Measurements from ENCODE around the gene RAC3.
"Not testable (repeated sequence)": the region's sequence is repeated elsewhere in the genome, so short reads cannot be mapped to it uniquely, and the experiment has no call there.

The RAC3 gene

GRCh38 chr17:82025401-82026107, 5.9 kb upstream of the RAC3 start:
- no peak for DNase-seq

DNA sequence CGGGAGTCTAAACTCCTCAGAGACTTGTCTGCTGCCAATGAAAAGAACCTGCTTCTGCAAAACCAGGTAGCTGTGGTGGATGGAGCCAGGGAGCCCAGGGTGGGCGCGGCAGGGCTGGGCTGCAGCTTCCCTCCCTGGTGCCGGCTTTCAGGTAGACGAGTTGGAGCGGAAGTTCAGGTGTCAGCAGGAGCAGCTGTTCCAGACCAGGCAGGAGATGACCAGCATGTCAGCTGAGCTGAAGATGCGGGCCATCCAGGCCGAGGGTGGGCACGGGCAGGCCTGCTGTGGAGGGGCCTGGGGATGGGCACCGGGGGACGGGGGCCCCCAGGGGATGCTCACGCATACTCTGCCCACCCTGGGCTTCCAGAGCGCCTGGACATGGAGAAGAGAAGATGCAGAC, 3.2 kb upstream of the RAC3 start:
- DNase-seq, result no peak

- no peak for DNase-seq
These were observed 2.5 kb upstream of the RAC3 start for GRCh38 chr17:82028966-82029365.

- no peak for DNase-seq
These were observed 2.1 kb upstream of the RAC3 start for GRCh38 chr17:82029391-82029790.

DNA sequence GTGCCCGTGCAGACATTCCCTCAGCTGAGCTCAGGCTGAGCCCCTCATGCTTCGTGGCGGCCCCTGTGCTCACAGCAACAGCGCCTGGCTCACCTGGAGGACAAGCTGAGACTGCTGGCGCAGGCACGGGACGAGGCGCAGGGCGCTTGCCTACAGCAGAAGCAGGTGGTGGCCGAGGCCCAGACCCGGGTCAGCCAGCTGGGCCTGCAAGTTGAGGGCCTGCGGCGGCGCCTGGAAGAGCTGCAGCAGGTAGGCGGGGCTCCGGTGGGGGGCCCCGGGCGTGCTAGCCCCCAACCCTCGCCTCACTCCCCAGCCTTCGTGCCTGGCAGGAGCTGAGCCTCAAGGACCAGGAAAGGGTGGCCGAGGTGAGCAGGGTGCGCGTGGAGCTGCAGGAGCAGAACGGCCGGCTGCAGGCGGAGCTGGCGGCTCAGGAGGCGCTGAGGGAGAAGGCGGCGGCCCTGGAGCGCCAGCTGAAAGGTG, 1.4 kb upstream of the RAC3 start:
- DNase-seq, result no peak

DNA sequence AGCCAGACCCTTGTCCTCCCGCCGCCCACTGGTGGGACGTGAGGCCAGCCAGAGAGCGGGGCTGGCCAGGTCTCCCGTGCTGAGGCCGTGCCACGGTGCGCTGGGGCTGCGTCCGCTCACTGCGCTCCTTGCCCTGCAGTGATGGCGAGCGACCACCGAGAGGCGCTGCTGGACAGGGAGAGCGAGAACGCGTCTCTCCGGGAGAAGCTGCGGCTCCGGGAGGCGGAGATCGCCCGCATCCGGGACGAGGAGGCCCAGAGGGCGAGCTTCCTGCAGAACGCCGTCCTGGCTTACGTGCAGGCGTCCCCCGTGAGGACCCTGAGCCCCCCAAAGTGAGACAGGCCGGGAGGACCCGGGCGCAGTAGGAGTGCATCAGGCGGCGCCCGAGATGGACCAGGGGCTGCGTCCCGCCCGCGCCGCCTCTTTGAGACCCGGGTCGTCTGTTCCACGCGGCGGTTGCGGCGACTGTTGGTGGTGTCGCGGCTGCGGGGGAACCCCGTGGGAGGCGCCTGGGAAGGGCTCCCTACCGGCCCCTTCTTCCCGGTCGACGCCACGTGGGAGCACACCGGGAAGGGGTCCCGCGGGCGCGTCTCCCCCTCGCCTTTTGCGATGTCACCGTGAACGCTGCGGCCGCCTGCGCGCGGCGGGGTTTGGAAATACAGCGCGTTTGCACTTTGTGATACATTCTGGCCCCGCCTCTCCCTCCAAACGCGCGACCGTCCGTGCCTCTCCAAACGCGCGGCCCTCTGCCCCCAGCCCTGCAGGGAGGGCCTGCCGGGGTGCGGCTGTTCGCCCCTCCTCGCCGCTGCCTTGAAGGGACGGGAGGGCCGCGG, 792 bp upstream of the RAC3 start:
- peak; percentile 43 to 85 for DNase-seq

- no peak for DNase-seq
These were observed 578 bp downstream of the RAC3 start for GRCh38 chr17:82031885-82032627.

DNA sequence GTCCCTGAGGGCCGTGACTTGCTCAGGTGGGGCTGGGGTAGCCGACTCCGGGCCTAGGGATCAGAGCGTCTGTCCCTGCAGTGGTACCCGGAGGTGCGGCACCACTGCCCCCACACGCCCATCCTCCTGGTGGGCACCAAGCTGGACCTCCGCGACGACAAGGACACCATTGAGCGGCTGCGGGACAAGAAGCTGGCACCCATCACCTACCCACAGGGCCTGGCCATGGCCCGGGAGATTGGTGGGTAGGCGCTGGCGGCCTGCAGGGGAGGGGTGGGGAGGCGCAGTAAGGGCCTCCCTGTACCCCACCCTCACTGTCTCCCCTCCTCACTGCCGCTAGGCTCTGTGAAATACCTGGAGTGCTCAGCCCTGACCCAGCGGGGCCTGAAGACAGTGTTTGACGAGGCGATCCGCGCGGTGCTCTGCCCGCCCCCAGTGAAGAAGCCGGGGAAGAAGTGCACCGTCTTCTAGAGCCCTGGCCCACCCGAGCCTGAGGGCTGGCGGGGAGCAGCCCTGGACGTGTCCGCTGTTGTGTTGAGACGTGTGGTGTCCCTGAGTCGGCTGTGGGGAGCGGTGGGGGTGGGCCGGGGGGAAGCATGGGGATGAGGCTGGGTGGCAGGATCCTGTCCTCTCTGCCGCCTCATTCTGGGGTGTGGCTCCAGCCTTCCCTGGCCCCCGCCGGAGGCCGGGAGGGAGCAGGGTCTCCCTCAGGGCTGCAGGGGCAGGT, 2.0 kb downstream of the RAC3 start:
- no peak for DNase-seq

GRCh38 chr17:82034371-82035011, 3.0 kb downstream of the RAC3 start:
- DNase-seq, result no peak

DNA sequence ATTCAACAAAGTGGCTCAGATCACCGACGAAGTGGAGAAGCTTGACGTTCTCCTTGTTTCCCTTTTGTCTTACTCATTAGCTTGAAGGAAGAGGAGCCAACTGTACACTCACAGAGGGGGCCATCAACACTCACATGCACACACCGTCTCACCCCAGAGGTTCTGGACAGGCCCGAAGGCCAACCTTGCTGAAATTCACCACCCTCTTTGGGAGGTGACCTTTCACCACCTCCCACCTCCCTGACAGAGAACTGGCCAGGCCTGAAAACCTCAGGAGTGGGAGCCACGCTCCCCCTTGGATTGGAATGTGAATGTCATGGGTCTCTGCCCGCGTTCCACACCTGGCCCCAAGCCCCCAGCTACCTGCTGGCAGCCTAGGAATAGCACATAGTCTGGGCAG, 4.0 kb downstream of the RAC3 start:
- no peak for DNase-seq

GRCh38 chr17:82035956-82036633, 4.6 kb downstream of the RAC3 start:
- no peak for DNase-seq

- no peak for DNase-seq
These were observed 5.2 kb downstream of the RAC3 start for GRCh38 chr17:82036634-82037091.

DNA sequence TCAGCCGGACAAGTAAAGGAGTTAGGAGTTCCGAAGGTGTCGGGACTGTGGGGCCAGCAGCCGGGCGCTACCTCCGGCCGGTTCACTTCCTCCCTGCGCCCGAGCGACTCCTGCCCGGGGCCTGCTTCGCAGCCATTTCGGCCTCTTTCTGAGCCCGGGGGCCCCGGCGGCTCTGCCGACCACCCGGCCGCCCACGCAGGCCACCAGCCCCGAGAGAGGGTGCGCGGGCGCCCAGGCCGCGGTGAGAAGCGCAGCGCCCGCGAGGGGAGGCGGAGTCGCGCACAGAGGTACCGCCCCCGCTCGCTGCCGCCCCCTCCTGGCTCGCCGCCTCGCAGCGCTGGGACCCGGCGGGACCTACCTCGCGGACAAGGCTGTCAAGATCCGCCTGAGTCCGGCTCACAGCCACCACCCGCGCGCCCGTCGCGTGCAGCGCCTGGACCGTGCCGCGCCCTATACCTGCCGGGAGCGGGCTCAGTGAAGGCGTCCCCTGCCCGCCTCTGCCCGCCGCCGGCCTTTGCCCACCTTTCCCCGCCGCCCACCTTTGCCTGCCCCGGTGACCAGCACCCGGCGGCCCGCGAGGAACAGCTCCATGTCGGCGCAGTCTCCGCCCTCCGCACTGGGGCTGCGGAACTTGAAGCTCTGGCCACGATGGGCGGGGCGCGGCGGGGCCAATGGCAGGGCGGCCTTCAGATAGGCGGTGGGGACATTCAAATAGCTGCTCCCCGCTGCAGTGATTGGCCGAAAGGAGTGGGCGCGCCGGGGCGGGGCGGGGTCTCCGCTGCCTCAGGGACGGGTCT, 5.8 kb downstream of the RAC3 start, which contains the start of gene DCXR:
DCXR (minus strand) TSS at position 606 of the 797 bp plus-strand sequence; CDS start at position 591, 15 bp downstream.
- peak; percentile 91 to 97 for DNase-seq

- DNase-seq, result no peak
These were observed 6.4 kb downstream of the RAC3 start for GRCh38 chr17:82037889-82038195.

GRCh38 chr17:82038796-82039409, 7.4 kb downstream of the RAC3 start:
- not testable (repeated sequence) for DNase-seq

DNA sequence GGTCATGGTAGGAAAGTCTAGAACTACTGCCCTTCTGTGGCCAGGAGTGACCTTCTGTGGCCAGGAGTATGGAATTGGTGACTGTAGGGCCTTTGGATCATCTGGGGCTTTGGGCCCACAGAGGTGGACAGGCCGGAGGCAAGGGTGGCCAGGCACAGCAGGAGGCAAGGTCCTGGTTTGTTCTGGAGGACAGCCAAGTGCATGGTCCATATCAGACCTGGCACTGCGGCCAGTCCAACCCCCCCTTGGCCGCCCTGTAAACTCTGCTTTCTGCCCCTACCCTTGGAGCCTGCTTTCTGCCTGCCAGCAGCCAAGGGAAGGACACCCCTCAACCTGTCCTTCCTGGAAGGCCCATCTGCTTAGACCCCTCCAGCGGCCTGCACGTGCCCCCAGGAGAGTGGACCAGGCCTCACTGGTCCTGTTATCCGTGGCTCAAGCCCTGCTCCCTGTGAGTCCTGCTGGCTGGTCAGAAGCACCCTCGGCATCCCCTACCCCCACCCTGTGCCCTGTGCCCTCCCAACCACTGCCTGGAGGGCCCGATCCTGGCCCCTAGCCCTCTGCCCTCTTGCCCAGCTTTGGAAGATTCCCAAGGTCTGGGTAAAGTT, 8.3 kb downstream of the RAC3 start:
- DNase-seq, result no peak

GRCh38 chr17:82041144-82041814, 9.8 kb downstream of the RAC3 start:
- DNase-seq, result no peak

DNA sequence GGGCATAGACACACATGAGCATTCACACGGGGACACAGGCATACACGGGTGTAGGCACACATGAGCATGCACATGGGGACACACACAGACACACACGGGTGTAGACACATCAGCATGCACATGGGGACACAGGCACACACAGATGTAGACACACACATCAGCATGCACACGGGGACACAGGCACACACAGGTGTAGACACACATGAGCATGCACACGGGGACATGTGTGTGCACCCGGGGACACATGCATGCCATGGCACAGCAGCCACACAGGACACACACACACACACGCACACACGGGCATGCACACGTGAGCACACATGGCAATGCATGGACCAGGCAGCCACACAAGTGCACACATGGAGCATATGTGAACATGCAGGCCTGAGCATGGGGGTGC, 11.2 kb downstream of the RAC3 start:
- no peak for DNase-seq

GRCh38 chr17:82043507-82043906, 12.0 kb downstream of the RAC3 start:
- no peak for DNase-seq
